ENCODE measurements around the gene CACNA2D3.

DNA sequence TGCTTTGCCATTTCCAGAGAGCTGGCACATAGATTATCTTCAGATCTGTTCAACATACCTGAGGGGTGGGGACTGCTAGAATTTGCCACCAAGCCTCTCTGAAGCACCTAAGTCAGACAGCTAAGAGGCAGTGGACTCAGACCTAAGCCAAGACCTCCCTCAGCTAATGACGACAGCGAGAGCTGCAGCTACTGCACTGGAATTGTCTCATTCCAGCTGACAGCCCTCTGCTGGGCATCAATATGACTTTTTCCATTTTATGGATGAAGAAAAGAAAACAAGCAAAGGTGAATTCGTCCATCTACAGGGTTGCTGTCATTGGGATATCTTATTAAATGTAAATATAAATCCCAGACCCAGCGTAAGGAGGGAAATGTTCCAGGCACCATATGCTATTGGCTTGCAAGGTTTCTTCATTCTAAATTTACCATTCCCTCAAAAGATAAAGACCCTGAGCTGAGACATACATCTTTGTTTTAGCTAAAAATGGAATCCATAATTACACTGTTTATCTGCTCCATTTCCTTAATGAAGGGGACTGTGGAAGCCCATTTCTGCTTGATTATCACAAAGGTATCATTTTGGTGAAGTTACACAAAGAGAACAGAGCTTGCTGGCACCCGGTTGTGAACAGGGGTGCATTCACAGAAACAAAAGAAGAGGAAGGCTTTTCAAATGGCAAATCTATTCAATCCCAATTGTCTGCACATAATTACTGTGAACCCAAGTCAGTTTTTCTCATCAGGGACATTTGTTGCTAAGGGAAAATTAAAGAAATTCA is 891.0 kb downstream of the CACNA2D3 start:
- TF ChIP-seq EZH2 (IDR thresholded peaks at IDR 0.05) (no peak), EZH2phosphoT487 (IDR thresholded peaks at IDR 0.05) (no peak)
- TF ChIP-seq, protein P1, sequence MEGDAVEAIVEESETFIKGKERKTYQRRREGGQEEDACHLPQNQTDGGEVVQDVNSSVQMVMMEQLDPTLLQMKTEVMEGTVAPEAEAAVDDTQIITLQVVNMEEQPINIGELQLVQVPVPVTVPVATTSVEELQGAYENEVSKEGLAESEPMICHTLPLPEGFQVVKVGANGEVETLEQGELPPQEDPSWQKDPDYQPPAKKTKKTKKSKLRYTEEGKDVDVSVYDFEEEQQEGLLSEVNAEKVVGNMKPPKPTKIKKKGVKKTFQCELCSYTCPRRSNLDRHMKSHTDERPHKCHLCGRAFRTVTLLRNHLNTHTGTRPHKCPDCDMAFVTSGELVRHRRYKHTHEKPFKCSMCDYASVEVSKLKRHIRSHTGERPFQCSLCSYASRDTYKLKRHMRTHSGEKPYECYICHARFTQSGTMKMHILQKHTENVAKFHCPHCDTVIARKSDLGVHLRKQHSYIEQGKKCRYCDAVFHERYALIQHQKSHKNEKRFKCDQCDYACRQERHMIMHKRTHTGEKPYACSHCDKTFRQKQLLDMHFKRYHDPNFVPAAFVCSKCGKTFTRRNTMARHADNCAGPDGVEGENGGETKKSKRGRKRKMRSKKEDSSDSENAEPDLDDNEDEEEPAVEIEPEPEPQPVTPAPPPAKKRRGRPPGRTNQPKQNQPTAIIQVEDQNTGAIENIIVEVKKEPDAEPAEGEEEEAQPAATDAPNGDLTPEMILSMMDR (IDR thresholded peaks at IDR 0.05), result peak; percentile 30
